KOPT-K1 (cell line): Measurements from ENCODE around the gene WSCD2.

Experiments used
- H3K27ac ChIP-seq: fragments of 200-600 bp; sonication (generic); 2 replicates; pipeline ENCODE4 v1.5.1; 2016; ENCODE audit warnings: antibody characterized with exemption, mild to moderate bottlenecking, low read depth, low read length; ENCODE audit not compliant: poor library complexity, severe bottlenecking
- H3K36me3 ChIP-seq: fragments of 200-600 bp; sonication (generic); 2 replicates; pipeline ENCODE4 v1.5.1; 2017; ENCODE audit warnings: antibody characterized with exemption, mild to moderate bottlenecking, low read length, moderate library complexity; ENCODE audit not compliant: insufficient read depth
- H3K9me3 ChIP-seq: fragments of 200-600 bp; sonication (generic); 2 replicates; pipeline ENCODE4 v1.5.1; 2017; ENCODE audit warnings: antibody characterized with exemption, low read length, mild to moderate bottlenecking; ENCODE audit not compliant: insufficient read depth, poor library complexity, severe bottlenecking

The WSCD2 gene

GRCh38 chr12:108151533-108152169 is 22.6 kb downstream of the WSCD2 start:
- H3K9me3 ChIP-seq: no peaks in the 10 kb centered on the region
- no peak overlapping the region for H3K27ac ChIP-seq
- H3K36me3 ChIP-seq: no peaks in the 10 kb centered on the region

- Histone ChIP-seq H3K9me3 (no peaks in the 10 kb centered on the region), H3K27ac (no peak overlapping the region), H3K36me3 (no peaks in the 10 kb centered on the region)
Observed at GRCh38 chr12:108152170-108152538, 23.1 kb downstream of the WSCD2 start.

- Histone ChIP-seq H3K9me3 (no peaks in the 10 kb centered on the region), H3K27ac (no peak overlapping the region), H3K36me3 (no peaks in the 10 kb centered on the region)
Observed at GRCh38 chr12:108156717-108157116, 27.6 kb downstream of the WSCD2 start.

DNA sequence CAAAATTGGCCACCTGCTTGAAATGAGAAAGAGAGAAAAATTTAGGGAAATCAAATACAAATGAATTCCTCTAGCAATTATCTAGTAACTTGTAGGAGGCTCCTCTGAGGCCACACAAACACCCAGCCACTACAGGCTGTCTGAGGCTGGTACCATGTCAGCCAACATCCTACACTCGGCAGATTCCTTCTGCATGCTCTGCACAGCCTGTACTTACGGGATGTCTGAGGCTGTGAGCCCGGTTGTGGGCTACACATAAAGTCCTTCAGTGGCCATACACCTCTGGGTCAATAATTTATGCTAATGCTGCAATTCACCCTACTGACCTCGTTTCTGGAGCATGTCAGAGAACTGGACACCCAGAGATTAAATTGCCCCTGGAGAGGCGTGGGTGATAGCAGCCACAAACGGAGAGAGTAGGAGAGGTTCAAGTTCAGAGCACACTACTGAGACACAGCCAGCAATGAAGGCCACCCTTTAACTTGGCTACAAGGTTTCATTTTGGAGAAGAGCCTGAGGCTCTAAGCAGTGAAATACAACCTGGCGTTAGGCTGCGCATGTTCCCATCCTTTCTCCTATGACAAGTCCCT is 28.9 kb downstream of the WSCD2 start:
- no peaks in the 10 kb centered on the region for H3K9me3 ChIP-seq
- no peak overlapping the region for H3K27ac ChIP-seq
- no peaks in the 10 kb centered on the region for H3K36me3 ChIP-seq

GRCh38 chr12:108162207-108162606 is 33.1 kb downstream of the WSCD2 start:
- Histone ChIP-seq H3K9me3 (no peaks in the 10 kb centered on the region), H3K36me3 (no peaks in the 10 kb centered on the region), H3K27ac (no peak overlapping the region)

GRCh38 chr12:108166505-108166904 is 37.4 kb downstream of the WSCD2 start:
- Histone ChIP-seq H3K36me3 (no peaks in the 10 kb centered on the region), H3K9me3 (no peaks in the 10 kb centered on the region), H3K27ac (no peak overlapping the region)

DNA sequence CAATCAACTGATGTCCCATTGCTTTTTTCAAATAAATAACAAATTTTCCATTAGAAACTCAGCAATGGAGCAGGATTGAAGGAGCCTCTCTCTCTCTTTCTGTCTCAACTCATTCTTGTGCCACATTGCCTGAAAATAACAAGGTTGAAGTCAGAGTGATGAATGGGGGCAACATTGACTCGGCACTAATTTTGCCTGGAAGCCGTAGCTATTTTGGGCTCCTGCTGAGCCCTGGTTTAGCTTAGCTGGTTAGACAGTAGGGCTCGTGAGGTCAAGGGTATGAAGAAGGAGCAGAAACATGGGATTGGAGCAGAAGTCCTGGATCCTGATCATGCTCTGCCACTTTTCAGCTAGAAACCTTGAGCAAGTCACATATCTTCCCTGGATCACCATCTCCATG is 38.9 kb downstream of the WSCD2 start:
- no peaks in the 10 kb centered on the region for H3K9me3 ChIP-seq
- no peak overlapping the region for H3K27ac ChIP-seq
- H3K36me3 ChIP-seq: no peaks in the 10 kb centered on the region

- Histone ChIP-seq H3K9me3 (no peaks in the 10 kb centered on the region), H3K36me3 (no peaks in the 10 kb centered on the region), H3K27ac (no peak overlapping the region)
Observed at GRCh38 chr12:108169708-108170107, 40.6 kb downstream of the WSCD2 start.

- Histone ChIP-seq H3K27ac (no peak overlapping the region), H3K9me3 (no peaks in the 10 kb centered on the region)
Observed at GRCh38 chr12:108170164-108170563, 41.1 kb downstream of the WSCD2 start.

DNA sequence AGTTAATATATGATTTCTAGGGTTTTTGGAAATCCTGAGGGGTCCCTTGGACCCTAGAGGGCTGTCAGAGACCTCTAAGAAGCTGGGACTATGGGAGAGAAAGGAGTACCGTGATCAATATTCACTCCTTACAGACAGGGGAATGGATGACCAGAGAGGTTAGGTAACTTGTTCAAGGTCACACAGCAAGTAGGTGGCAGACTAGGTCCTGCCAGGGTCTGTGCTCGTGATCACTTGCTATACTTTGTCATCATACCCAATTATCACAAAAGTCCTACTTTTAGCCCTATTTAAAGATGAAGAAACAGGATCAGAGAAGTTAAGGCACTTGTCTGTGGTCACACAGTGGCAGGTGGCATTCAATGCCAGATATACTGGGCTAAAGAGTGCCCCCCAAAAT is 42.9 kb downstream of the WSCD2 start:
- Histone ChIP-seq H3K27ac (no peak overlapping the region), H3K9me3 (no peaks in the 10 kb centered on the region), H3K36me3 (no peaks in the 10 kb centered on the region)

More at GRCh38 chr12:108170164-108170563, 41.1 kb downstream of the WSCD2 start:
- H3K36me3 ChIP-seq: no peaks in the 10 kb centered on the region

GRCh38 chr12:108173160-108173559 is 44.1 kb downstream of the WSCD2 start:
- H3K36me3 ChIP-seq: no peaks in the 10 kb centered on the region
- H3K27ac ChIP-seq: no peak overlapping the region
- peaks cover 2% of the 10 kb centered on the region for H3K9me3 ChIP-seq

DNA sequence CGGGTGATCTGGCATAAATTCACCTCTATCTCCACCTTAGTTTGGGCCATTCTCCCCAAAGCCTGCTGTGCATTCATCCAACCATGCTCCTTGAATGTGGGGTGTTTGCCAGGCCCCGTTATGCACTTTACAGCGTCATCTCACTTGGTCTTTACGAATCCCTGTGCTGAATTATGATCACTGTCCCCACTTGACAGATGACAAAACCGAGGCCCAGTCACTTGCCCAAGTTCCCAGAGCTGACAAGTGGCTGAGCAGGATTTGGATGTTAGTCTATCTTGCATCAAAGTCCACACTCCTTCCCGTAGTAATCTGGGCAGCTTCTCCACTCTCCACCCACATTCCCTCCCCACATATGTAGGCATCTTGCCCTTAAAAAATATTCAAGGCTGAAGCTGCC is 44.8 kb downstream of the WSCD2 start:
- H3K9me3 ChIP-seq: peaks cover 6% of the 10 kb centered on the region
- H3K36me3 ChIP-seq: no peaks in the 10 kb centered on the region
- no peak overlapping the region for H3K27ac ChIP-seq

DNA sequence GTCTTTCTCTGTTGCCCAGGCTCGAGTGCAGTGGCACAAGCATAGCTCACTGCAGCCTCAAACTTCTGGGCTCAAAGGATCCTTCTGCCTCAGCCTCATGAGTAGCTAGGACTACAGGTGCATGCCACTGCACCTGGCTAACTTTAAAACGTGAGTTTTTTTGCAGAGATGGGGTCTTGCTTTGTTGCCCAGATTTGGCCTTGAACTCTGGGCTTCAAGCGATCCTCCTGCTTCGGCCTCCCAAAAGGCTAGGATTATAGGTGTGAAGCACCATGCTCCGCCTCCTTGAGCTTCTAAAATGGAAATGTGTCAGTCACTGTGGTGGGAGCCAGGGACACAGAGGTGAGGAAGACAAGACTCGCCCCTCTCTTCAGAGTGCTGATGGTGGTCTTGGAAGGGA is 45.6 kb downstream of the WSCD2 start:
- Histone ChIP-seq H3K36me3 (no peaks in the 10 kb centered on the region), H3K9me3 (peaks cover 6% of the 10 kb centered on the region), H3K27ac (no peak overlapping the region)

GRCh38 chr12:108175310-108175709 is 46.2 kb downstream of the WSCD2 start:
- Histone ChIP-seq H3K27ac (no peak overlapping the region), H3K9me3 (peaks cover 6% of the 10 kb centered on the region), H3K36me3 (no peaks in the 10 kb centered on the region)

- Histone ChIP-seq H3K27ac (no peak overlapping the region), H3K9me3 (peaks cover 6% of the 10 kb centered on the region), H3K36me3 (no peaks in the 10 kb centered on the region)
Observed at GRCh38 chr12:108176292-108176691, 47.2 kb downstream of the WSCD2 start.

DNA sequence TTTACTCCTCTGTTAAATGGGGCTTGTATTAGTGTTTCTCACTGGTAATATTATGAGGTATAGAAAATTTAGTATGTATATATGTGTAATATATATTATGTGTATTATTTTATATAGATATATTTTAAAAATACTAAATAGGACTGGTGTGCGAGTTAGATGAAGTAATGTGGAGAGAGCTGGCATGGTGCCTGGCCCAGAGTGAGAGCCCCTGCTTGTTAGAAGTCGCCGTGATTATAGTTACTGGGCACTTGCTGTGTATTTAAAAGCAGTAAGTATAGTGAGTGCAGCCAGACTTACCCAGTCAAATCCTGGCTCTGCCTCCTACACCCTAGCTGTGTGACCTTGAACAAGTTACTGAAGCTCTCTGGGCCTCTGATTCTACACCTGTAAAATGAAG is 48.0 kb downstream of the WSCD2 start:
- Histone ChIP-seq H3K27ac (no peak overlapping the region), H3K9me3 (peaks cover 6% of the 10 kb centered on the region), H3K36me3 (no peaks in the 10 kb centered on the region)
